ENCODE data around the gene PARD6B. TPM values are rescaled to one million over a fixed set of nuclear protein-coding genes. Genes with fewer than 3 reads are reported as not detected.
"Not testable (repeated sequence)": the region's sequence is repeated elsewhere in the genome, so short reads cannot be mapped to it uniquely, and the experiment has no call there.

The PARD6B gene
- polyA plus RNA-seq, 1 donor from 2014 or later, result 5.9 TPM

- H3K79me2 ChIP-seq (replicated peaks; ENCODE audit: insufficient read depth, low read length); H2AFZ ChIP-seq (ENCODE audit: low read depth, low read length); H3K9ac ChIP-seq (ENCODE audit: low read length); H3K9me2 ChIP-seq (ENCODE audit: insufficient read depth, low read length); H3K4me2 ChIP-seq (ENCODE audit: low read length); H3K4me3 ChIP-seq (ENCODE audit: low read length); H3K9me3 ChIP-seq (ENCODE audit: low read length); H3K27ac ChIP-seq (ENCODE audit: low read length); H3F3A ChIP-seq (ENCODE audit: insufficient read depth, low read length, poor library complexity, severe bottlenecking); H4K20me1 ChIP-seq (ENCODE audit: insufficient read depth); H3K27me3 ChIP-seq (ENCODE audit: insufficient read depth, low read depth, low read length); H3K36me3 ChIP-seq (ENCODE audit: insufficient read depth, low read length): not testable (repeated sequence)
- peak; percentile 48 for TF ChIP-seq CTCF (IDR thresholded peaks at IDR 0.05; ENCODE audit: poor library complexity, severe bottlenecking)
Observed at GRCh38 chr20:50793575-50794016, 62.2 kb downstream of the PARD6B start.

GRCh38 chr20:50794181-50794845 lies 62.9 kb downstream of the PARD6B start:
- Histone ChIP-seq H3K27ac (ENCODE audit: low read length) (no peak overlapping the region), H3F3A (ENCODE audit: insufficient read depth, low read length, poor library complexity, severe bottlenecking) (no peaks in the 10 kb centered on the region), H3K79me2 (replicated peaks; ENCODE audit: insufficient read depth, low read length) (no peaks in the 10 kb centered on the region), H4K20me1 (ENCODE audit: insufficient read depth) (no peaks in the 10 kb centered on the region), H3K27me3 (ENCODE audit: insufficient read depth, low read depth, low read length) (no peaks in the 10 kb centered on the region), H3K4me3 (ENCODE audit: low read length) (peak overlapping the region; percentile 96), H3K36me3 (ENCODE audit: insufficient read depth, low read length) (no peaks in the 10 kb centered on the region), H3K9ac (ENCODE audit: low read length) (no peak overlapping the region), H3K4me2 (ENCODE audit: low read length) (peak overlapping the region; percentile 9), H3K9me2 (ENCODE audit: insufficient read depth, low read length) (no peaks in the 10 kb centered on the region), H2AFZ (ENCODE audit: low read depth, low read length) (no peak overlapping the region), H3K9me3 (ENCODE audit: low read length) (no peaks in the 10 kb centered on the region)
- TF ChIP-seq CTCF (IDR thresholded peaks at IDR 0.05; ENCODE audit: poor library complexity, severe bottlenecking) (no peak), MXI1 (conservative IDR thresholded peaks at IDR 0.05; ENCODE audit: poor library complexity, severe bottlenecking) (no peak), RAD21 (conservative IDR thresholded peaks at IDR 0.05) (no peak), EP300 (conservative IDR thresholded peaks at IDR 0.05; ENCODE audit: poor library complexity, severe bottlenecking) (no peak), SMC3 (conservative IDR thresholded peaks at IDR 0.05; ENCODE audit: poor library complexity) (no peak), TAF1 (IDR thresholded peaks at IDR 0.05; ENCODE audit: low read depth) (no peak), REST (IDR thresholded peaks at IDR 0.05; ENCODE audit: borderline replicate concordance) (no peak)

Data from neural cell (in vitro differentiated cells).